Vagina (tissue), 2 donors: Measurements from ENCODE around the gene AFAP1. TPM values are rescaled to one million over a fixed set of nuclear protein-coding genes. Genes with fewer than 3 reads are reported as not detected.

Experiments used
- DNase-seq, 2 donors: peaks; one replicate each; pipeline ENCODE4 v3.0.0-alpha.2; 2017; ENCODE audit errors: extremely low spot score in 2 of 2
- H3K27ac ChIP-seq: fragments of 200-600 bp; sonication (generic); one replicate; pipeline ENCODE4 v1.5.1; 2019
- H3K27me3 ChIP-seq: fragments of 200-600 bp; sonication (generic); one replicate; pipeline ENCODE4 v1.5.1; 2019
- H3K36me3 ChIP-seq, 2 donors: fragments of 200-600 bp; sonication (generic); one replicate each; pipeline ENCODE4 v1.5.1; 2017 to 2019
- H3K4me1 ChIP-seq: fragments of 200-600 bp; sonication (generic); one replicate; pipeline ENCODE4 v1.5.1; 2019
- H3K4me3 ChIP-seq, 2 donors: fragments of 200-600 bp; sonication (generic); 1 replicate in 1 of 2; 2 replicates in 1 of 2; pipeline ENCODE4 v1.5.1; 2016 to 2019
- H3K9me3 ChIP-seq: fragments of 200-600 bp; sonication (generic); one replicate; pipeline ENCODE4 v1.5.1; 2019
- POLR2A ChIP-seq, 2 donors: fragments of 450-650 bp; IDR thresholded peaks; one replicate each; pipeline ENCODE4 v1.6.1; 2017; ENCODE audit warnings: antibody characterized with exemption in 2 of 2, mild to moderate bottlenecking in 2 of 2, moderate library complexity in 2 of 2
- POLR2AphosphoS5 ChIP-seq, 2 donors: sonication (generic); formaldehyde crosslinking; IDR thresholded peaks; one replicate each; pipeline ENCODE4 v1.9.0; 2017; ENCODE audit warnings: antibody characterized with exemption in 2 of 2, mild to moderate bottlenecking in 2 of 2, low read depth in 1 of 2; ENCODE audit not compliant: insufficient read depth in 1 of 2
- intact Hi-C: fragments of 100-400 bp; cut with DNase I; formaldehyde crosslinking; loops from one replicate; pipeline ENCODE4 v1.15.1; 2023
- total RNA-seq: library from RNA; depleted of rRNA; stranded (reverse); fragments of >200 nt; gene quantifications from one replicate; pipeline ENCODE4 v1.2.3, GENCODE V29; 2016
- TF ChIP-seq, protein P1 (sequence below), 3 experiments: fragments of 450-650 bp in 2 of 3; fragments of 200-600 bp in 1 of 3; sonication (generic) in 1 of 3; IDR thresholded peaks; one replicate each; pipeline ENCODE4 v1.5.1; 2017 to 2019; ENCODE audit warnings: antibody characterized with exemption in 3 of 3, mild to moderate bottlenecking in 2 of 3, moderate library complexity in 2 of 3

The AFAP1 gene
- total RNA-seq, 1 donor from 2014 or later, result 20.4 TPM

GRCh38 chr4:7968262-7968896, 28.7 kb upstream of the AFAP1 start:
- no peak for DNase-seq
- H3K27me3 ChIP-seq, result no peaks in the 10 kb centered on the region
- intact Hi-C loops, result no loop called here
- peaks cover 60% of the 10 kb centered on the region for H3K4me1 ChIP-seq
- no peaks in the 10 kb centered on the region for H3K36me3 ChIP-seq
- H3K9me3 ChIP-seq, result no peaks in the 10 kb centered on the region
- peak overlapping the region; percentile 85 for H3K27ac ChIP-seq
- TF ChIP-seq, protein P1, sequence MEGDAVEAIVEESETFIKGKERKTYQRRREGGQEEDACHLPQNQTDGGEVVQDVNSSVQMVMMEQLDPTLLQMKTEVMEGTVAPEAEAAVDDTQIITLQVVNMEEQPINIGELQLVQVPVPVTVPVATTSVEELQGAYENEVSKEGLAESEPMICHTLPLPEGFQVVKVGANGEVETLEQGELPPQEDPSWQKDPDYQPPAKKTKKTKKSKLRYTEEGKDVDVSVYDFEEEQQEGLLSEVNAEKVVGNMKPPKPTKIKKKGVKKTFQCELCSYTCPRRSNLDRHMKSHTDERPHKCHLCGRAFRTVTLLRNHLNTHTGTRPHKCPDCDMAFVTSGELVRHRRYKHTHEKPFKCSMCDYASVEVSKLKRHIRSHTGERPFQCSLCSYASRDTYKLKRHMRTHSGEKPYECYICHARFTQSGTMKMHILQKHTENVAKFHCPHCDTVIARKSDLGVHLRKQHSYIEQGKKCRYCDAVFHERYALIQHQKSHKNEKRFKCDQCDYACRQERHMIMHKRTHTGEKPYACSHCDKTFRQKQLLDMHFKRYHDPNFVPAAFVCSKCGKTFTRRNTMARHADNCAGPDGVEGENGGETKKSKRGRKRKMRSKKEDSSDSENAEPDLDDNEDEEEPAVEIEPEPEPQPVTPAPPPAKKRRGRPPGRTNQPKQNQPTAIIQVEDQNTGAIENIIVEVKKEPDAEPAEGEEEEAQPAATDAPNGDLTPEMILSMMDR (IDR thresholded peaks at IDR 0.05), result no peak
- TF ChIP-seq POLR2A (IDR thresholded peaks at IDR 0.05) (no peak), POLR2AphosphoS5 (IDR thresholded peaks at IDR 0.05; ENCODE audit: insufficient read depth in 1 of 2, low read depth in 1 of 2) (no peak)
- no peak overlapping the region for H3K4me3 ChIP-seq

GRCh38 chr4:7967501-7968261, 28.0 kb upstream of the AFAP1 start:
- H3K36me3 ChIP-seq, result no peaks in the 10 kb centered on the region
- peaks cover 53% of the 10 kb centered on the region for H3K4me1 ChIP-seq
- no peak overlapping the region for H3K27ac ChIP-seq
- intact Hi-C loops, result no loop called here
- TF ChIP-seq, protein P1 (IDR thresholded peaks at IDR 0.05), result no peak
- no peak for TF ChIP-seq POLR2A (IDR thresholded peaks at IDR 0.05)
- no peaks in the 10 kb centered on the region for H3K27me3 ChIP-seq
- no peak for DNase-seq
- no peaks in the 10 kb centered on the region for H3K9me3 ChIP-seq
- no peak overlapping the region for H3K4me3 ChIP-seq

DNA sequence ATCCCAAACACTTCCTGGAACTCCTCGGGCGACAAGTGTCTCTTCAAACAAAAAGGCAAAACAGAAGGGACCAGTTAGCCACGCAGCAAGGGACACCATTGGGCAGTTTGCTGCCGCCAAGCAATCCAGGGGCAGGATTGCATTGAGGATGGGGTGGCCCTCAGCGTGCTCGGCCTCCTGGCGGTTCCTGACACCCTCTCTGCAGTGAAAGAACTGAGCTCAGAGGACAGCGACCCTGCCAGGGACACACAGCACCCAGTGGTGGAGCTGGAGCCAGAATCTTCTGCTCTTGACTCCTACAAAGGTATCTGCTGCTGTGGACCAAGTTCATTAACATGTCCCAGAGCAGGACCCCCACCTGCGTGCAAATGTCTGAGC, 27.4 kb upstream of the AFAP1 start:
- TF ChIP-seq, protein P1 (IDR thresholded peaks at IDR 0.05), result no peak
- no peak for TF ChIP-seq POLR2AphosphoS5 (IDR thresholded peaks at IDR 0.05; ENCODE audit: insufficient read depth in 1 of 2, low read depth in 1 of 2)
- TF ChIP-seq POLR2A (IDR thresholded peaks at IDR 0.05), result no peak
- Histone ChIP-seq H3K4me3 (no peak overlapping the region), H3K36me3 (no peaks in the 10 kb centered on the region), H3K4me1 (peaks cover 49% of the 10 kb centered on the region), H3K27ac (no peak overlapping the region), H3K9me3 (no peaks in the 10 kb centered on the region), H3K27me3 (no peaks in the 10 kb centered on the region)
- intact Hi-C loops, result no loop called here
- DNase-seq, result no peak

DNA sequence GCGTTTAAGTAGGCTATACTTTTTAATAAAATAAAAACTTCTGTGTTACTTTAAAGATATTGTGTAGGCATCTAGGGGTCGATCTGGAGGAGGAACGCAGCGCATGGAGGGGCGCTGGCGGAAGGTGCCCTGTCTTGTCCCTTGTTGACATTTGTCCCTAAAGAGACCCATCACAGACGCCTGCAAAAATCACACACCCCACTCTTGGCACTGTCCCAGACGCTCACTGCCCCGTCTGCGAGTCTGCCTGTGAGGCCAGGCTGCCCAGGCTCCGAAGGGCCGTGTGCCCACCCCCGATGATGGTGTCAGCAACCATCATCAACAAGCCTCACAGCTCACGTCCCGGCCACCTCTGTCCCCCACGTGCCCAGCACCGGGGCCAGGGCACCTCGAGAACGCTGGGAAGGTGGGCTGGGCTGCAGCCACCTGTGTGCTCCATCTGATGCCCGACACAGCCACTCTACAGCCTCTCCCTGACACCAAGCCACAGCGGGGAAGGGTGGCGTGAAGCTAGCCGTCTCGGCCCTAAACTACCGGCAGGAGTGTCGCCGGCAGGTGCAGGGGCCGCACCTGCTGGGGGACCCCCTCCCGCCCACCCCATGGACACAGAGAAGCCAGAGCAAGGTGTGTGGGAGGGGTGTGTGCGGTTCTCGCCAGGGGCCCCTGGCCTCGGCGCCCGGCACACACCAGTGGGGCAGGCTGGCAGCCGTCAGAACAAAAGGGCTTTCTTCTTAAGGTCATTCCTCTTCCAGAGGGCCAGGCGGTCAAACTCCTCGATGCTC, 26.8 kb upstream of the AFAP1 start:
- TF ChIP-seq, protein P1 (IDR thresholded peaks at IDR 0.05), result no peak
- no peak for TF ChIP-seq POLR2AphosphoS5 (IDR thresholded peaks at IDR 0.05; ENCODE audit: insufficient read depth in 1 of 2, low read depth in 1 of 2)
- no peak for TF ChIP-seq POLR2A (IDR thresholded peaks at IDR 0.05)
- Histone ChIP-seq H3K4me1 (peaks cover 48% of the 10 kb centered on the region), H3K4me3 (no peak overlapping the region), H3K27ac (no peak overlapping the region), H3K36me3 (no peaks in the 10 kb centered on the region), H3K9me3 (no peaks in the 10 kb centered on the region), H3K27me3 (no peaks in the 10 kb centered on the region)
- no peak for DNase-seq
- intact Hi-C loops, result no loop called here
